HG03196 (cell line): Measurements from ENCODE around the gene FGL2.
"Not testable (repeated sequence)": the region's sequence is repeated elsewhere in the genome, so short reads cannot be mapped to it uniquely, and the experiment has no call there.

ENCODE experiments used
- ATAC-seq: cut with Tn5 transposase; IDR thresholded peaks from one replicate; pipeline ENCODE4 v1.9.1; 2021; ENCODE audit not compliant: unreplicated experiment

Gene FGL2

GRCh38 chr7:77199013-77199966 lies at the start of gene FGL2:
Gene FGL2 (minus strand): TSS chr7:77199819. CDS start chr7:77199793, 26 bp downstream.
- no peak for ATAC-seq

GRCh38 chr7:77248154-77248553 lies 48.5 kb upstream of the FGL2 start:
- ATAC-seq: no peak

DNA sequence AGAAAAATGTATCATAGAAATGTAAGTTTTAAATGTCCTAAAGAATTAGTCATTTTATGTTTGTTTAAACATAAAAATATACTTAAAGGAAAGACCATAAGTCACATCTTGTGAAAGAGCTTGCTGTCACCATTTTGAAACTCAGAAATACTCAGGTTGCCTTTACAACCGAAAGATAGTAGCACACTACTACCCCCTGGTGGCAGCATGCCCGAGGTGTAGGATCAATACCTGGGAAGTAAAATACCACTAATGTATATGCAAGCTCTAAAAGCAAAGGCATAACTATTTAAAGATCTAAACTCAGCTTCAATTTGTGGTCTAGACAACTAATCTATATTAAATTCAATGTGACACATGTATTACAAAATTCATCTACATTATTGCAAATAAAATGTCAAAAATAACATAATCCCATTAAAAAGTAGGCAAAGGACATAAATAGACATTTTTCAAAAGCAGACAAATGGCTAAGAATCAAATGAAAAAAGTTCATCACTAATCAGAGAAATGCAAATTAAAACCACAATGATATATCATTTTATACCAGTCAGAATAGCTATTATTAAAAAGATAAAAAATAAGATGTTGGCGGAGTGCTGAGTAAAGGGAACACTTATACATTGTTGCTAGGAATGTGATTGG lies 47.7 kb upstream of the FGL2 start:
- peak; percentile 82 for ATAC-seq

DNA sequence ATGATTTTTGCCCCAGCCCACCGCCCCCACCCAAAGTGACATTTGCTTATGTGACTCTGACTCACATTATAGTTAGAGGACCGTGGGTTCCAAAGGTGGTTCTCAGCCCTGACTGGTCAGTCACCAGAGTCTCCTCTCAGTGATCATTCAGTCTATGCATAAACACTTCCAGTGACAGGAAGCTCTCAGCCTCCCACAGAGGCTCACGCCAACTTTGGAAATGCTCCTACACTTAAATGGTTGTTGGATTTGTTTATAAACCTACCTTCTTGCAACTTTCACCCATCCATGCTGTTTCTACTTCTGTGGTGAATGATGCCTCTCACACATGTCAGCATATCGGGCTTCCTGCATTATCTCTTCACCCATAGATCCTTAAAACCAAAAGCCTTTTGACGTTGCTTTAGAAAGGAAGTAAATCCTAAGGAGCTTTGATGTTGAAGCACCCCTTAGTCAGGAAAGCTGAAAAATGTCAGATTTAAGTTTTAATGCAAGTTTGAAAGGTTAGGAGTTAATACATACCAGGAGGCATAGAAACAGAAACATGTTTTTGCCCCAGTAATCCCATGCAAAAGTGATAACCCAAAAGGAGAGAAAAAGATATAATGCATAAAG lies 46.5 kb upstream of the FGL2 start:
- ATAC-seq: no peak

GRCh38 chr7:77245015-77245755 lies 45.6 kb upstream of the FGL2 start:
- no peak for ATAC-seq

DNA sequence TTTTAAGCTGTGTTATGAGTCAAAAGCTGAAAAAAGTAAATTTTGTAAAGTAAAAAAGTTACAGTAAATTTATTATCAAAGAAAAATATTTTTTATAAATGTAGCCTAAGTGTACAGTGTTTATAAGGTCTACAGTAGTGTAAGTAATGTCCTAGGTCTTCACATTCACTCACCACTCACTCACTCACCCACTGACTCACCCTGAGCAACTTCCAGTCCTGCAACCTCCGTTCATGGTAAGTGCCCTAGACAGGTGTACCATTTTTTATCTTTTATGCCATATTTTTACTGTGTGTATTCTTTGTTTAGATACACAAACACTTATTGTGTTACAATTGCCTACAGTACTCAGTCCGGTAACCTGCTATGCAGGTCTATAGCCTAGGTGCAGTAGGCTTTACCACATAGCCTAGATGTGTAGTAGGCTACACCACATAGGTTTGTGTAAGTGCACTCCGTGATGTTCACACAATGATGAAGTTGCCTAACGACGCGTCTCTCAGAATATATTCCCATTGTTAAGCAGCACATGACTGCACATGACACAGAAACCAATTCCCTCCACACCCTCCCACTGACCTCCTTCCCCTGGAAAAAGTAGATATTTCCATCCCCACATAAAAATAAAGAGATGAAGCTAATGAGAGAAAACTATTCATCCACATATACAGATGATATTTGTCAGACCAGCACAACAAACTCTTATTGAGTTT lies 44.8 kb upstream of the FGL2 start:
- no peak for ATAC-seq

- no peak for ATAC-seq
Measured at GRCh38 chr7:77242554-77242953, 42.9 kb upstream of the FGL2 start.

- ATAC-seq: no peak
Measured at GRCh38 chr7:77242068-77242467, 42.4 kb upstream of the FGL2 start.

- no peak for ATAC-seq
Measured at GRCh38 chr7:77239471-77239870, 39.9 kb upstream of the FGL2 start.

- no peak for ATAC-seq
Measured at GRCh38 chr7:77238703-77239136, 39.1 kb upstream of the FGL2 start.

- ATAC-seq: no peak
Measured at GRCh38 chr7:77235276-77235675, 35.7 kb upstream of the FGL2 start.

GRCh38 chr7:77232467-77232866 lies 32.8 kb upstream of the FGL2 start:
- no peak for ATAC-seq

- not testable (repeated sequence) for ATAC-seq
Measured at GRCh38 chr7:77228795-77229194, 29.2 kb upstream of the FGL2 start.

GRCh38 chr7:77226357-77226839 lies 26.8 kb upstream of the FGL2 start:
- ATAC-seq: no peak

DNA sequence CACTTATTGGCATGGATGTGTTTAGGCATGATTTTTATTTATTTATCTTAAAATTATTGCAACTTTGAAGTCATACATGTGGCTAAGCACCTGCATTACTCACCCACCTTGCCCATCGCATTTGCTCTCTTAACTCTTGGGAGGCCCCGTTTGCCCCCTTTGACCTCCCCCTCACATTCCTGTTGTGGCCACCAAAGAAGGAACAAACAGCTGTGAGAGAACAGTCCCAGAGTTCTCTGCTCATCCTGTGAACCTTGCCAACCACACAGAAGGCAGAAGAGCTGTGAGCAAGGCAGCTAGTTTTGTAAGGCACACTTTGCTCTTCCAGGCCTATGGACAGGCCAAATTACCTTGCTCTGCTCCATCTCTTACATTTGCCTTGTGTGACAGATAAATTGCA lies 23.6 kb upstream of the FGL2 start:
- ATAC-seq: no peak

GRCh38 chr7:77222819-77223218 lies 23.2 kb upstream of the FGL2 start:
- no peak for ATAC-seq

DNA sequence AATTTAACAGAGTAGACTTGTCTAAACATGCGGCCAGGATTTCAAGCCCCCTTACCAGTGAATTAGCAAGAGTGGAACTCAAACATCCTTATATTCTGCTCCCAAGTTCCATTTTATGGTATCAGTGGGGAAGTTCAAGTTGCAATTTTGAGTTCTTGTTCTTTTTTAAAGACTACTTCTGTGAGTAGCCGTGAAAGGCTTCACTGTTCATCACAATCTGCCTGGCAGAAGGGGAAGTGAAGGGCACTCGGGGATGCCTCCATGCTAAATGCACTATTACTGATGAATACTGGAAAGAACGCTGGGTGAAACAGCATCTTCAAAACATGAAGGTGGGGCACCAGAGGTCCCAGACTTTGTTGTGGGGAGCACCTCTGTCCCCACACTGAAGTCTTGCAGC lies 22.4 kb upstream of the FGL2 start:
- no peak for ATAC-seq

GRCh38 chr7:77219701-77220331 lies 20.2 kb upstream of the FGL2 start:
- not testable (repeated sequence) for ATAC-seq

DNA sequence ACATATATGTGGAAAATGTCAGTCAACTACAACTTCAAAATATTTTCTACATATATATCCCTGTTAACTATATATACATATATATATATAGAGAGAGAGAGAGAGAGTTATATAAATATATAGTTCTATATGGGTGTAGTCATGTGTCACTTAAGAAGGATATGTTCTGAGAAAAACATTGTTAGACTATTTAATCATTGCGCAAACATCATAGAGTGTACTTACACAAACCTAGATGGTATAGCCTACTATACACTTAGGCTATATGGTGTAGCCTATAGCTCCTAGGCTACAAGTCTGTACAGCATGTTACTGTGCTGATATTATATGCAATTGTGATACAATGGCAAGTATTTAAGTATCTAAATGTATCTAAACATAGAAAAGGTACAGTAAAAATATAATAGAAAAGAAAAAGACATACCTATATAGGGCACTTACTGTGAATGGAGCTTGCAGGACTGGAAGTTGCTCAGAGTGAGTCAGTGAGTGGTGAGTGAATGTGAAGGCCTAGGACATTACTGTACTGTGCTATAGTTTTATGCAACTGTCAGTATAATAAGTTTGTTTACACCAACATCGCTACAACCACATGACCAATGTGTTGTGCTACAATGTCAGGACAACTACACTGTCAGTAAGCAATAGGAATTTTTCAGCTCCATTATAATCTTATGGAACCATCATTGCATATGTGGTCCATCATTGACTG lies 18.0 kb upstream of the FGL2 start:
- no peak for ATAC-seq
